Stimulated activated naive B cell treated with anti-CD40 and anti-IgM and Interleukin-4, amounts not matched to agents 10 μg/mL and 1 μg/mL and 100 μg/mL, for 72 hours (primary cell): Measurements from ENCODE around the gene FARP1.
"Not testable (repeated sequence)": the region's sequence is repeated elsewhere in the genome, so short reads cannot be mapped to it uniquely, and the experiment has no call there.

Source experiments
- ATAC-seq, 2 donors: fragments of 150-1000 bp; cut with Tn5 transposase; replicated peaks; 2 replicates each; pipeline ENCODE4 v1.10.0; 2021; ENCODE audit warnings: moderate library complexity in 1 of 2
- DNase-seq: peaks from one replicate; pipeline ENCODE4 v3.0.0; 2021
- H3K27ac Mint-ChIP-seq: one replicate; pipeline ENCODE4 v1.8.0; 2022; ENCODE audit warnings: mild to moderate bottlenecking, mixed read lengths
- H3K27me3 Mint-ChIP-seq, 2 donors: one replicate each; pipeline ENCODE4 v1.8.0; 2022; ENCODE audit warnings: mixed read lengths in 2 of 2
- H3K36me3 Mint-ChIP-seq, 2 donors: one replicate each; pipeline ENCODE4 v1.8.0; 2022; ENCODE audit warnings: mixed read lengths in 2 of 2, mild to moderate bottlenecking in 1 of 2
- H3K4me1 Mint-ChIP-seq, 2 donors: one replicate each; pipeline ENCODE4 v1.8.0; 2022; ENCODE audit warnings: mixed read lengths in 2 of 2, mild to moderate bottlenecking in 1 of 2
- H3K4me3 Mint-ChIP-seq, 2 donors: one replicate each; pipeline ENCODE4 v1.8.0; 2022; ENCODE audit warnings: mild to moderate bottlenecking in 2 of 2, mixed read lengths in 2 of 2, moderate library complexity in 1 of 2
- H3K9me3 Mint-ChIP-seq, 2 donors: one replicate each; pipeline ENCODE4 v1.8.0; 2022; ENCODE audit warnings: mixed read lengths in 2 of 2, mild to moderate bottlenecking in 1 of 2

FARP1 gene

GRCh38 chr13:98350746-98351330 lies 207.9 kb downstream of the FARP1 start:
- no peaks in the 10 kb centered on the region for H3K9me3 Mint-ChIP-seq
- H3K4me1 Mint-ChIP-seq, result no peaks in the 10 kb centered on the region
- no peaks in the 10 kb centered on the region for H3K36me3 Mint-ChIP-seq
- peaks cover 0 to 5% of the 10 kb centered on the region in 2 donors for H3K27me3 Mint-ChIP-seq
- no peak for ATAC-seq
- DNase-seq, result no peak
- H3K27ac Mint-ChIP-seq, result no peak overlapping the region
- H3K4me3 Mint-ChIP-seq, result no peak overlapping the region

GRCh38 chr13:98351636-98352035 lies 208.7 kb downstream of the FARP1 start:
- no peak for ATAC-seq
- DNase-seq, result no peak
- Mint-ChIP-seq H3K36me3 (no peaks in the 10 kb centered on the region), H3K27me3 (peaks cover 0 to 5% of the 10 kb centered on the region in 2 donors), H3K27ac (no peak overlapping the region), H3K4me1 (no peaks in the 10 kb centered on the region), H3K9me3 (no peaks in the 10 kb centered on the region), H3K4me3 (no peak overlapping the region)

GRCh38 chr13:98352226-98352625 lies 209.3 kb downstream of the FARP1 start:
- Mint-ChIP-seq H3K27ac (no peak overlapping the region), H3K4me1 (no peaks in the 10 kb centered on the region), H3K27me3 (peaks cover 0 to 5% of the 10 kb centered on the region in 2 donors), H3K36me3 (peaks cover 0 to 1% of the 10 kb centered on the region in 2 donors), H3K4me3 (no peak overlapping the region), H3K9me3 (peaks cover 2 to 3% of the 10 kb centered on the region in 2 donors)
- ATAC-seq (no peak), DNase-seq (no peak)

- Mint-ChIP-seq H3K27ac (no peak overlapping the region), H3K9me3 (peaks cover 4 to 9% of the 10 kb centered on the region in 2 donors), H3K4me1 (no peaks in the 10 kb centered on the region), H3K36me3 (peaks cover 0 to 1% of the 10 kb centered on the region in 2 donors), H3K4me3 (no peak overlapping the region), H3K27me3 (peaks cover 4 to 5% of the 10 kb centered on the region in 2 donors)
- no peak for ATAC-seq
- no peak for DNase-seq
These were observed 210.9 kb downstream of the FARP1 start for GRCh38 chr13:98353750-98354149.

GRCh38 chr13:98358937-98359336 lies 216.0 kb downstream of the FARP1 start:
- no peak overlapping the region for H3K27ac Mint-ChIP-seq
- H3K36me3 Mint-ChIP-seq, result peaks cover 0 to 1% of the 10 kb centered on the region in 2 donors
- H3K4me3 Mint-ChIP-seq, result no peak overlapping the region
- DNase-seq, result no peak
- no peaks in the 10 kb centered on the region for H3K4me1 Mint-ChIP-seq
- H3K27me3 Mint-ChIP-seq, result peaks cover 7% of the 10 kb centered on the region in 2 donors
- peaks cover 4 to 9% of the 10 kb centered on the region in 2 donors for H3K9me3 Mint-ChIP-seq
- no peak for ATAC-seq

GRCh38 chr13:98360545-98360944 lies 217.7 kb downstream of the FARP1 start:
- ATAC-seq (no peak), DNase-seq (no peak)
- H3K27ac Mint-ChIP-seq, result no peak overlapping the region
- no peaks in the 10 kb centered on the region for H3K4me1 Mint-ChIP-seq
- peaks cover 7% of the 10 kb centered on the region in 2 donors for H3K27me3 Mint-ChIP-seq
- H3K9me3 Mint-ChIP-seq, result peaks cover 4 to 9% of the 10 kb centered on the region in 2 donors
- no peak overlapping the region for H3K4me3 Mint-ChIP-seq
- H3K36me3 Mint-ChIP-seq, result peaks cover 0 to 1% of the 10 kb centered on the region in 2 donors

GRCh38 chr13:98363326-98363725 lies 220.4 kb downstream of the FARP1 start:
- no peaks in the 10 kb centered on the region for H3K4me1 Mint-ChIP-seq

GRCh38 chr13:98364179-98364578 lies 221.3 kb downstream of the FARP1 start:
- no peak for DNase-seq
- H3K4me1 Mint-ChIP-seq, result no peaks in the 10 kb centered on the region
- H3K9me3 Mint-ChIP-seq, result no peaks in the 10 kb centered on the region
- ATAC-seq, result no peak
- H3K36me3 Mint-ChIP-seq, result no peaks in the 10 kb centered on the region
- peaks cover 3 to 7% of the 10 kb centered on the region in 2 donors for H3K27me3 Mint-ChIP-seq
- no peak overlapping the region for H3K27ac Mint-ChIP-seq
- H3K4me3 Mint-ChIP-seq, result no peak overlapping the region

More at GRCh38 chr13:98363326-98363725, 220.4 kb downstream of the FARP1 start:
- H3K36me3 Mint-ChIP-seq, result no peaks in the 10 kb centered on the region
- DNase-seq (no peak), ATAC-seq (no peak)
- H3K4me3 Mint-ChIP-seq, result no peak overlapping the region
- no peak overlapping the region for H3K27ac Mint-ChIP-seq
- H3K27me3 Mint-ChIP-seq, result peaks cover 3 to 7% of the 10 kb centered on the region in 2 donors
- no peaks in the 10 kb centered on the region for H3K9me3 Mint-ChIP-seq

- Mint-ChIP-seq H3K27me3 (peaks cover under 1 to 8% of the 10 kb centered on the region in 2 donors), H3K4me1 (no peaks in the 10 kb centered on the region), H3K9me3 (no peaks in the 10 kb centered on the region), H3K4me3 (no peak overlapping the region), H3K27ac (no peak overlapping the region), H3K36me3 (no peaks in the 10 kb centered on the region)
- no peak for ATAC-seq
- no peak for DNase-seq
These were observed 221.8 kb downstream of the FARP1 start for GRCh38 chr13:98364647-98365046.

GRCh38 chr13:98365302-98365701 lies 222.4 kb downstream of the FARP1 start:
- DNase-seq, result no peak
- Mint-ChIP-seq H3K27me3 (peaks cover 7 to 15% of the 10 kb centered on the region in 2 donors), H3K27ac (no peak overlapping the region), H3K4me3 (no peak overlapping the region), H3K9me3 (peaks cover 0 to 3% of the 10 kb centered on the region in 2 donors), H3K4me1 (no peaks in the 10 kb centered on the region), H3K36me3 (no peaks in the 10 kb centered on the region)
- no peak for ATAC-seq

- peaks cover 9 to 22% of the 10 kb centered on the region in 2 donors for H3K27me3 Mint-ChIP-seq
- no peak for ATAC-seq
These were observed 223.1 kb downstream of the FARP1 start for GRCh38 chr13:98366010-98366409.

GRCh38 chr13:98366443-98366842 lies 223.5 kb downstream of the FARP1 start:
- Mint-ChIP-seq H3K27ac (no peak overlapping the region), H3K4me3 (no peak overlapping the region), H3K27me3 (peaks cover 12 to 26% of the 10 kb centered on the region in 2 donors), H3K4me1 (no peaks in the 10 kb centered on the region), H3K36me3 (no peaks in the 10 kb centered on the region), H3K9me3 (peaks cover 0 to 3% of the 10 kb centered on the region in 2 donors)
- ATAC-seq, result no peak
- DNase-seq, result no peak

More at GRCh38 chr13:98366010-98366409, 223.1 kb downstream of the FARP1 start:
- Mint-ChIP-seq H3K27ac (no peak overlapping the region), H3K9me3 (peaks cover 0 to 3% of the 10 kb centered on the region in 2 donors), H3K4me1 (no peaks in the 10 kb centered on the region), H3K4me3 (no peak overlapping the region), H3K36me3 (no peaks in the 10 kb centered on the region)
- DNase-seq, result no peak

GRCh38 chr13:98366959-98367358 lies 224.1 kb downstream of the FARP1 start:
- ATAC-seq (no peak), DNase-seq (no peak)
- Mint-ChIP-seq H3K4me1 (no peaks in the 10 kb centered on the region), H3K9me3 (peaks cover 0 to 3% of the 10 kb centered on the region in 2 donors), H3K4me3 (no peak overlapping the region), H3K36me3 (no peaks in the 10 kb centered on the region), H3K27ac (no peak overlapping the region), H3K27me3 (peaks cover 15 to 30% of the 10 kb centered on the region in 2 donors)

GRCh38 chr13:98368019-98368418 lies 225.1 kb downstream of the FARP1 start:
- H3K4me1 Mint-ChIP-seq, result no peaks in the 10 kb centered on the region
- H3K27ac Mint-ChIP-seq, result no peak overlapping the region
- ATAC-seq, result no peak
- no peak for DNase-seq
- no peaks in the 10 kb centered on the region for H3K36me3 Mint-ChIP-seq
- H3K27me3 Mint-ChIP-seq, result peaks cover 15 to 24% of the 10 kb centered on the region in 2 donors
- H3K4me3 Mint-ChIP-seq, result no peak overlapping the region
- H3K9me3 Mint-ChIP-seq, result peaks cover 0 to 3% of the 10 kb centered on the region in 2 donors

- not testable (repeated sequence) for H3K27ac Mint-ChIP-seq, H3K4me1 Mint-ChIP-seq, H3K36me3 Mint-ChIP-seq, ATAC-seq, DNase-seq, H3K9me3 Mint-ChIP-seq, H3K4me3 Mint-ChIP-seq
- H3K27me3 Mint-ChIP-seq, result peaks cover 15 to 23% of the 10 kb centered on the region in 2 donors
These were observed 226.6 kb downstream of the FARP1 start for GRCh38 chr13:98369520-98369919.
